NCI-H748 treated with DMSO at 0.1 percent for 48 hours (cell line): Measurements from ENCODE around the gene C2CD2.

Source experiments
- DNase-seq: peaks from one replicate; lab custom pipeline; 2025; lab: John Stamatoyannopoulos, UW

Gene C2CD2

GRCh38 chr21:41908829-41909228 lies 45.0 kb downstream of the C2CD2 start:
- no peak for DNase-seq

DNA sequence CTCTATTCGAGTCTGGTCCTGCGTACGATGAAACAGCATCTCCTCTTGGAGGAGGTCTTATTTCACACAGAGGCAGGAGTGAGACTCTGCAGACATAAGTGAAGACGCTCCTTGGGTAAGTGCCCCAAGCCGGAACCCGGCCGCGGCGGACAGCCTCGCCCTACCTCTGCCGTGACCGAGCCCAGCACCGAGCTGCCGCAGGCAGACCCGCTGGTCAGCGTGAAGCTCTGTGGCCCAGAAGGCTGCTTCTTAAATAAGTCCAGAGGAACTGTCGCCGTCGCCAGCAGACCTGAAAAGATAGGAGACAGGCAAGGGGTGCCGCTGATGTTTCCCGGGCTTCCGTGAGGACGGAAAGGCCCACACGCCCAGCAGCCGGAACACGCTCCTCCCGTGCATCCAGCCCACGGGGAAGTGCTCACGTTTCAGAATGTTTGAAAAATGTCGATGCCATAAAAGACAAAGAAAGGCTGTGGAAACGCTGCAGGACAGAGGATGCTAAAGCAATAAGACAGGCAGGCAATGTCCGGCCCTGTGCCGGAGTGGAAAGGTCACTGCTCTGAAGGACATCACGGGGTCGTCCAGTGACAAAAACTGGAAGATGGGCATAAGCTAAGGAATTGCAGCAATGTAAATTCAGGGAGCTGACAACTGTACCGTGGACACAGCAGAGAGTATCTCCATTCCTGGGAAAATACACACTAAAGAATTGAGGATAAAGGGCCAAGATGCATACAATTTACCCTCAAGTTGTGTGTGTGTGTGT lies 46.1 kb downstream of the C2CD2 start:
- DNase-seq = no peak

DNA sequence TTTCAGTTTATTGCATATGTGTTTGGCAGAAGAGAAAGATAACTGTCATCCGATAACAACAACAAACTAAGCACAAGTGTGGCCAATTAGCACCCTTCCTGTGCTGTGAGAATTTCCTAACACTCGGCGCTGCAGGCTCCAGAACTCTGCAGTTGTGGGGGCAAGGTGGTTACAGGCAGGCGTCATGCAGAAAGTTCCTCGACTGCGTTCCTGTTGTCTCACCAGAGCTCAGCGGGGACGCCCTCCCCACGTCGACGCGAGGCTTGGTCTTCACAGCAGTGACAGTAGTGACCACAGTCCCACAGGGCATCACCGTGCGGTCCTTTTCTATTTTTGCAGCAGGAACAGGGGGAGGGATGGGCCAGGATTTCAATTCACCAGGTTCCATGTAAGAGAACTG lies 47.0 kb downstream of the C2CD2 start:
- no peak for DNase-seq

- DNase-seq = no peak
These were observed 50.1 kb downstream of the C2CD2 start for GRCh38 chr21:41903559-41904351.

DNA sequence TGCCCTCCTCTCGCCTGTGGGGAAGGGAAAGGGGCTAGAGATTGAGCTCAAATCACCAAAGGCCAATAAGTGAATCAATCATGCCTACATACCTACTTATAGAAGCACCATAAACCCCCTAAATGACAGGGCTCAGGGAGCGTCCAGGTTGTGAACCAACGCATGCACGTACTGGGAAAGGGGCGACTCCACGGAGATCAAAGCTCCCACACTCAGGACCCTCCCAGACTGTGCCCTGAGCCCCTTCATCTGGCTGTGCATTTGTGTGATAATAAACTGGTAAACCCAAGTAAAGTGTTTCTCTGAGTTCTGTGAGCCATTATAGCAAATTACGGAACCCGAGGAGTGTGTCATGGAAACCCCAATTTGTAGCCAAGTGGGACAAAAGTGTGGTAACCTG lies 50.9 kb downstream of the C2CD2 start:
- DNase-seq = no peak

GRCh38 chr21:41901782-41902181 lies 52.0 kb downstream of the C2CD2 start:
- DNase-seq = no peak

DNA sequence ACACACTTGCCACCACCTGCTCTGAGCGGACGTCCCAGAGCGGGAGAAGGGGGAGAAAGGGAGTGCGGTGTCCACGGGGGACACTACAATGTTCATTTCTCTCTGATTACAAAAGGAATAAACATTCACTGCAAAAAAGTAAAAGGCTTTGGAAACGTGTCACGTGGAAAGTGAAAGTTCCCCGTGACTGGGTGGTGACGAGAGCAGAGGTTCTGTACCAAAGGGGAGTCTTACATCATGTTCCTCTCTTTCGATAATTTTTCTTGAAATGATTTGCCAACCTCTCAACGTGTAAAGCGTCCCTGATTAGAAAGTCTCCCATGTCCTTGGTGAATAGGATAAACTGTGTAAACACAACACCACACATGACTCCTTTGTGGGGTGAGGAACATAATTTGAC lies 52.7 kb downstream of the C2CD2 start:
- no peak for DNase-seq

- no peak for DNase-seq
These were observed 53.4 kb downstream of the C2CD2 start for GRCh38 chr21:41900401-41900800.

GRCh38 chr21:41899426-41900202 lies 54.2 kb downstream of the C2CD2 start:
- no peak for DNase-seq

DNA sequence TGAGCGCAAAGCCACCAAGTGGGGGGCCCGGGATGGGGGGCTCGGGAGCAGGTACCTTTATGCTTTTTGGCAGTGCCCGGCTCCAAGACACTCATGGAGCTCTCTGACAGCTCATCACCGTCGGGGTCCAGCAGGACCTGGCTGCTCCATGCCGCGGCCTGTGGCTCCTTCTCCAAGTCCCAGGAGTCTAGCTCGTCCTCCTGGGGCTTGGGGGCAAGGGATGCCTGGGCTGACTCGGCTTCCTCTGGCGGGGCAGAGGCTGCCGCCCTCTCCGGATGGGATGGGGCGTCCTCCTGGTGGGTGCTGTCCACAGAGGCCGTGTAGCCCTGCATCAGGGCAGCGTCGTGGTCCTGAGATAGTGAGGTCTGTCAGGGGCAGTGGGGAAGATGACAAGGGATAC lies 54.8 kb downstream of the C2CD2 start:
- DNase-seq = no peak

DNA sequence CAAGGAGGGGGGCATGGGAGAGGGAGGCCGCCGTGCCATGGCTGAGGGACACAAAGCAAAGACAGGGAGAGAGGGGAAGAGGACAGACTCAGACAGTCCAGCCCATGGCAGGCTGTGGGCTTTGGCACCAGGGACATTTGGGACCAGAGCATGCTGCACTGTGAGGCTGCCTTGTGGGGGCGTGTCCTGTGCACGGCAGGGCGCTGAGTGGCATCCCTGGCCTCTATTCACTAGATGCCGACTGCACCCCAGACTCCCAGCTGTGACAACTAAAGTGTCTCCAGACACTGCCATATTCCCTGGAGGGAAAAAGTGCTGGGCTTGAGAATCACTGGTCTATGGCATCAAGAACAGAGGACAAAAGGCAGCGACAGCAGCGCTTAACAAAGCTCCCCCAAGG lies 56.1 kb downstream of the C2CD2 start:
- no peak for DNase-seq

GRCh38 chr21:41897047-41897669 lies 56.7 kb downstream of the C2CD2 start:
- no peak for DNase-seq

- no peak for DNase-seq
These were observed 58.0 kb downstream of the C2CD2 start for GRCh38 chr21:41895643-41896493.

DNA sequence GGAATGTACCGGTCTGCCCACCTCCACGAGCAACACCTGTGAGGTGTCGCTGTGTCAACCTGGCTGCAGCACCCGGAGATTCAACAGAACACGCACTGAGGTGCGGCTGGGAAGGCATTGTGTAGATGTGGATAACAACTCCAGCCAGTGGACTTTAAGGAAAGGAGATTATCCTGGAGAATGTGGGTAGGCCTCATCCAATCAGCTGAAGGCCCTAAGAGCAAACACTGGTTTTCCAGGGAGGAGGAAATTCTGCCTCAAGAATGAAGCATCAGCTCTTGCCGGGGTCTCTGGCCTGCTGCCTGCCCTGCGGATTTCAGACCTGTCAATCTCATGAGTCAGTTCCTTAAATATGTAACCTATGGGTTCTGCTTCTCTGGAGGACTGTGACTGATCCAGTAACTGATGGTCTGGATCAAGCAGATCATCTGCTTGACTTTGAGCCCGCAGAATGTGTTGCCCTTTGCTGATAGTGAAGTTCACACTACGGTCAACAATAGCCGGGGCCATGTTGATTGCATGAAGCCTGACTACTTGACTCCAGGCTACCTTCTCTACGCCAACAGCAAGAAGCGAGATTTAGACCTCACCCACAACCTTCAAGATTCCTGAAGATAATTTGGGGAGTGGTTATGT lies 58.8 kb downstream of the C2CD2 start:
- DNase-seq = no peak

- DNase-seq = no peak
These were observed 59.3 kb downstream of the C2CD2 start for GRCh38 chr21:41894511-41894910.

GRCh38 chr21:41892726-41893125 lies 61.1 kb downstream of the C2CD2 start:
- no peak for DNase-seq

- DNase-seq = no peak
These were observed 62.7 kb downstream of the C2CD2 start for GRCh38 chr21:41891132-41891531.

GRCh38 chr21:41890355-41890754 lies 63.5 kb downstream of the C2CD2 start:
- no peak for DNase-seq

DNA sequence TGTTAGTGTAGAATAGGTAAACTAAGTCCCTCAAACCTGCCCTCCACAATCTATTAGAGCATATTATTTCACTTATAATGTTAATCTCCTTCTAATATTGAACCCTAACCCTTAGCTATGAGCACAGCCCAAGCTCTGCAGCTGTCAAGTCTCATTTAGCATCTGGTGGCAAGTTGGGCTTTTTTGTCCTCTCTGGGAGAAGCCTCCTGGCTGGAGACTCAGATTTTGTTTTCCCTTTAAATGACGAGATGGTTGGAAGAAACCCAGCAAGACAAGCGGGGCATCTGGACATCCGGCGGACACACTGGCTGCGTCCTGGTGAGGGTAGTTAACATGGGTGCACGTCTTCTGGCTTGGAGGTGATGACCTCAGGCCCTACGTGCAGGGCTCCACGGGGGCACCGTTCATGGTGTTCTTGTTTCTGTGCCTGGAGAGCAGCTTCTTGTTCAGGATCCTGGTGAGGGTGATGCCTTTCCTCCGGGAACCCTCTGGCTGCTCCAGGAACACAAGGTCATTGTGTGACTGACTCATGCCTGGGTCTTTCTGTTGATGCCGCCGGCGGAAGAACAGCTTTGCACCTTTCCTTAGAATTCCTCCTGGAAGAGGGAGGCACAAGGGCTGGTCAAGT lies 65.0 kb downstream of the C2CD2 start:
- no peak for DNase-seq

GRCh38 chr21:41887667-41888066 lies 66.2 kb downstream of the C2CD2 start:
- DNase-seq = no peak
